Neural cell (in vitro differentiated cells): Measurements from ENCODE around the gene RRAS2. TPM values are rescaled to one million over a fixed set of nuclear protein-coding genes. Genes with fewer than 3 reads are reported as not detected.

Experiments
- H2AFZ ChIP-seq: fragments of 200-600, 300-800 bp; sonication (generic), shearing (Covaris generic); 2 replicates; pipeline ENCODE4 v1.6.0; 2014; ENCODE audit warnings: low read depth, mild to moderate bottlenecking, antibody characterized with exemption, low read length, moderate library complexity
- H3F3A ChIP-seq: fragments of 200-600 bp; shearing (Covaris generic); 2 replicates; pipeline ENCODE4 v1.6.1; 2016; ENCODE audit warnings: mild to moderate bottlenecking, moderate library complexity, mixed read lengths, antibody characterized with exemption, low read length; ENCODE audit not compliant: insufficient read depth, poor library complexity, severe bottlenecking
- H3K27ac ChIP-seq: fragments of 200-600, 300-800 bp; sonication (generic), shearing (Covaris generic); 2 replicates; pipeline ENCODE4 v1.5.1; 2014; ENCODE audit warnings: mild to moderate bottlenecking, low read length, moderate library complexity
- H3K27me3 ChIP-seq: fragments of 300-800, 200-600 bp; sonication (generic), shearing (Covaris generic); 2 replicates; pipeline ENCODE4 v1.6.0; 2014; ENCODE audit warnings: mild to moderate bottlenecking, low read depth, low read length, moderate library complexity; ENCODE audit not compliant: insufficient read depth
- H3K36me3 ChIP-seq: fragments of 300-800, 200-600 bp; sonication (generic), shearing (Covaris generic); 2 replicates; pipeline ENCODE4 v1.5.1; 2014; ENCODE audit warnings: mild to moderate bottlenecking, antibody characterized with exemption, low read length, moderate library complexity; ENCODE audit not compliant: insufficient read depth
- H3K4me2 ChIP-seq: fragments of 300-800, 200-600 bp; sonication (generic), shearing (Covaris generic); 2 replicates; pipeline ENCODE4 v1.6.0; 2014; ENCODE audit warnings: mild to moderate bottlenecking, low read length
- H3K4me3 ChIP-seq: fragments of 300-800, 200-600 bp; sonication (generic), shearing (Covaris generic); 2 replicates; pipeline ENCODE4 v1.5.1; 2014; ENCODE audit warnings: mild to moderate bottlenecking, low read length, moderate library complexity
- H3K79me2 ChIP-seq: fragments of 200-600 bp; shearing (Covaris generic); replicated peaks from 2 replicates; pipeline ENCODE4 v1.6.0; 2014; ENCODE audit warnings: mild to moderate bottlenecking, low read length, moderate library complexity; ENCODE audit not compliant: insufficient read depth
- H3K9ac ChIP-seq: fragments of 300-800, 200-600 bp; sonication (generic), shearing (Covaris generic); 2 replicates; pipeline ENCODE4 v1.6.1; 2016; ENCODE audit warnings: mild to moderate bottlenecking, low read length, mixed read lengths
- H3K9me2 ChIP-seq: fragments of 200-600 bp; shearing (Covaris generic); 2 replicates; pipeline ENCODE4 v1.6.1; 2016; ENCODE audit warnings: mild to moderate bottlenecking, low read length, mixed read lengths; ENCODE audit not compliant: insufficient read depth
- H3K9me3 ChIP-seq: fragments of 200-600, 300-800 bp; sonication (generic), shearing (Covaris generic); 2 replicates; pipeline ENCODE4 v1.6.1; 2016; ENCODE audit warnings: mild to moderate bottlenecking, mixed run types, low read length, moderate library complexity, mixed read lengths
- H4K20me1 ChIP-seq: fragments of 200-600 bp; shearing (Covaris generic); 2 replicates; pipeline ENCODE4 v1.6.1; 2016; ENCODE audit warnings: mild to moderate bottlenecking, mixed run types; ENCODE audit not compliant: insufficient read depth
- EP300 ChIP-seq: fragments of 450-650 bp; conservative IDR thresholded peaks from 2 replicates; pipeline ENCODE4 v1.6.1; 2014; ENCODE audit warnings: antibody characterized with exemption, mild to moderate bottlenecking, moderate library complexity; ENCODE audit not compliant: poor library complexity, severe bottlenecking
- EZH2 ChIP-seq: fragments of 200-600, 300-800 bp; shearing (Covaris generic), sonication (generic); IDR thresholded peaks from 2 replicates; pipeline ENCODE4 v1.6.1; 2014; ENCODE audit warnings: antibody characterized with exemption, low read length, borderline replicate concordance, mild to moderate bottlenecking; ENCODE audit not compliant: insufficient read depth, poor library complexity, severe bottlenecking
- MXI1 ChIP-seq: fragments of 450-650 bp; conservative IDR thresholded peaks from 2 replicates; pipeline ENCODE4 v1.6.1; 2014; ENCODE audit warnings: antibody characterized with exemption, mild to moderate bottlenecking; ENCODE audit not compliant: poor library complexity, severe bottlenecking
- POLR2AphosphoS5 ChIP-seq: IDR thresholded peaks from 2 replicates; pipeline ENCODE4 v1.6.1; 2012
- RAD21 ChIP-seq: fragments of 450-650 bp; conservative IDR thresholded peaks from 2 replicates; pipeline ENCODE4 v1.6.1; 2014; ENCODE audit warnings: antibody characterized with exemption, mild to moderate bottlenecking, moderate library complexity
- SMC3 ChIP-seq: fragments of 450-650 bp; conservative IDR thresholded peaks from 2 replicates; pipeline ENCODE4 v1.6.1; 2014; ENCODE audit warnings: antibody characterized with exemption, mild to moderate bottlenecking, moderate library complexity; ENCODE audit not compliant: poor library complexity
- TAF1 ChIP-seq: IDR thresholded peaks from 2 replicates; pipeline ENCODE4 v1.6.1; 2012; ENCODE audit warnings: low read depth
- polyA plus RNA-seq: library from polyadenylated mRNA; depleted of rRNA; stranded (reverse); fragments of >200 nt; gene quantifications from 2 replicates; pipeline ENCODE4 v1.2.3, GENCODE V29; 2014
- TF ChIP-seq, protein P1 (sequence below): IDR thresholded peaks from 2 replicates; pipeline ENCODE4 v1.6.1; 2012; ENCODE audit warnings: borderline replicate concordance
- TF ChIP-seq, protein P2 (sequence below): fragments of 450-650 bp; IDR thresholded peaks from 2 replicates; pipeline ENCODE4 v1.5.1; 2014; ENCODE audit warnings: antibody characterized with exemption, mild to moderate bottlenecking, moderate library complexity; ENCODE audit not compliant: poor library complexity, severe bottlenecking

Gene RRAS2
- polyA plus RNA-seq, 1 donor from 2014 or later = 47.3 TPM

GRCh38 chr11:14267861-14268635 lies 90.9 kb downstream of the RRAS2 start:
- no peak overlapping the region for H3K4me2 ChIP-seq
- no peaks in the 10 kb centered on the region for H4K20me1 ChIP-seq
- H3K4me3 ChIP-seq = no peak overlapping the region
- no peaks in the 10 kb centered on the region for H3K79me2 ChIP-seq
- TF ChIP-seq EP300 (no peak), SMC3 (no peak), EZH2 (no peak), RAD21 (no peak), MXI1 (no peak), POLR2AphosphoS5 (no peak), TAF1 (no peak)
- TF ChIP-seq, protein P1, sequence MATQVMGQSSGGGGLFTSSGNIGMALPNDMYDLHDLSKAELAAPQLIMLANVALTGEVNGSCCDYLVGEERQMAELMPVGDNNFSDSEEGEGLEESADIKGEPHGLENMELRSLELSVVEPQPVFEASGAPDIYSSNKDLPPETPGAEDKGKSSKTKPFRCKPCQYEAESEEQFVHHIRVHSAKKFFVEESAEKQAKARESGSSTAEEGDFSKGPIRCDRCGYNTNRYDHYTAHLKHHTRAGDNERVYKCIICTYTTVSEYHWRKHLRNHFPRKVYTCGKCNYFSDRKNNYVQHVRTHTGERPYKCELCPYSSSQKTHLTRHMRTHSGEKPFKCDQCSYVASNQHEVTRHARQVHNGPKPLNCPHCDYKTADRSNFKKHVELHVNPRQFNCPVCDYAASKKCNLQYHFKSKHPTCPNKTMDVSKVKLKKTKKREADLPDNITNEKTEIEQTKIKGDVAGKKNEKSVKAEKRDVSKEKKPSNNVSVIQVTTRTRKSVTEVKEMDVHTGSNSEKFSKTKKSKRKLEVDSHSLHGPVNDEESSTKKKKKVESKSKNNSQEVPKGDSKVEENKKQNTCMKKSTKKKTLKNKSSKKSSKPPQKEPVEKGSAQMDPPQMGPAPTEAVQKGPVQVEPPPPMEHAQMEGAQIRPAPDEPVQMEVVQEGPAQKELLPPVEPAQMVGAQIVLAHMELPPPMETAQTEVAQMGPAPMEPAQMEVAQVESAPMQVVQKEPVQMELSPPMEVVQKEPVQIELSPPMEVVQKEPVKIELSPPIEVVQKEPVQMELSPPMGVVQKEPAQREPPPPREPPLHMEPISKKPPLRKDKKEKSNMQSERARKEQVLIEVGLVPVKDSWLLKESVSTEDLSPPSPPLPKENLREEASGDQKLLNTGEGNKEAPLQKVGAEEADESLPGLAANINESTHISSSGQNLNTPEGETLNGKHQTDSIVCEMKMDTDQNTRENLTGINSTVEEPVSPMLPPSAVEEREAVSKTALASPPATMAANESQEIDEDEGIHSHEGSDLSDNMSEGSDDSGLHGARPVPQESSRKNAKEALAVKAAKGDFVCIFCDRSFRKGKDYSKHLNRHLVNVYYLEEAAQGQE = no peak
- TF ChIP-seq, protein P2, sequence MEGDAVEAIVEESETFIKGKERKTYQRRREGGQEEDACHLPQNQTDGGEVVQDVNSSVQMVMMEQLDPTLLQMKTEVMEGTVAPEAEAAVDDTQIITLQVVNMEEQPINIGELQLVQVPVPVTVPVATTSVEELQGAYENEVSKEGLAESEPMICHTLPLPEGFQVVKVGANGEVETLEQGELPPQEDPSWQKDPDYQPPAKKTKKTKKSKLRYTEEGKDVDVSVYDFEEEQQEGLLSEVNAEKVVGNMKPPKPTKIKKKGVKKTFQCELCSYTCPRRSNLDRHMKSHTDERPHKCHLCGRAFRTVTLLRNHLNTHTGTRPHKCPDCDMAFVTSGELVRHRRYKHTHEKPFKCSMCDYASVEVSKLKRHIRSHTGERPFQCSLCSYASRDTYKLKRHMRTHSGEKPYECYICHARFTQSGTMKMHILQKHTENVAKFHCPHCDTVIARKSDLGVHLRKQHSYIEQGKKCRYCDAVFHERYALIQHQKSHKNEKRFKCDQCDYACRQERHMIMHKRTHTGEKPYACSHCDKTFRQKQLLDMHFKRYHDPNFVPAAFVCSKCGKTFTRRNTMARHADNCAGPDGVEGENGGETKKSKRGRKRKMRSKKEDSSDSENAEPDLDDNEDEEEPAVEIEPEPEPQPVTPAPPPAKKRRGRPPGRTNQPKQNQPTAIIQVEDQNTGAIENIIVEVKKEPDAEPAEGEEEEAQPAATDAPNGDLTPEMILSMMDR = no peak
- H3K9ac ChIP-seq = no peak overlapping the region
- no peak overlapping the region for H3K27ac ChIP-seq
- no peak overlapping the region for H2AFZ ChIP-seq
- H3K36me3 ChIP-seq = no peaks in the 10 kb centered on the region
- no peaks in the 10 kb centered on the region for H3K27me3 ChIP-seq
- H3K9me2 ChIP-seq = no peaks in the 10 kb centered on the region
- no peaks in the 10 kb centered on the region for H3K9me3 ChIP-seq
- no peaks in the 10 kb centered on the region for H3F3A ChIP-seq

GRCh38 chr11:14266622-14267021 lies 92.4 kb downstream of the RRAS2 start:
- Histone ChIP-seq H3K9ac (no peak overlapping the region), H3K4me3 (no peak overlapping the region), H3K79me2 (no peaks in the 10 kb centered on the region), H3K36me3 (no peaks in the 10 kb centered on the region), H3K9me2 (no peaks in the 10 kb centered on the region), H3K27ac (no peak overlapping the region), H3K9me3 (no peaks in the 10 kb centered on the region), H3F3A (no peaks in the 10 kb centered on the region), H2AFZ (no peak overlapping the region), H3K4me2 (no peak overlapping the region), H4K20me1 (no peaks in the 10 kb centered on the region), H3K27me3 (no peaks in the 10 kb centered on the region)
- TF ChIP-seq TAF1 (no peak), RAD21 (no peak), POLR2AphosphoS5 (no peak), EZH2 (no peak)
